CD4-positive, alpha-beta T cell treated with Interleukin-15 for 4 hours (primary cell): ENCODE results near the gene PRELID3B.
"Not testable (repeated sequence)": the region's sequence is repeated elsewhere in the genome, so short reads cannot be mapped to it uniquely, and the experiment has no call there.

Experiments
- DNase-seq: peaks from one replicate; pipeline ENCODE4 v3.0.0-alpha.2; 2020; ENCODE audit warnings: low spot score

The PRELID3B gene

DNA sequence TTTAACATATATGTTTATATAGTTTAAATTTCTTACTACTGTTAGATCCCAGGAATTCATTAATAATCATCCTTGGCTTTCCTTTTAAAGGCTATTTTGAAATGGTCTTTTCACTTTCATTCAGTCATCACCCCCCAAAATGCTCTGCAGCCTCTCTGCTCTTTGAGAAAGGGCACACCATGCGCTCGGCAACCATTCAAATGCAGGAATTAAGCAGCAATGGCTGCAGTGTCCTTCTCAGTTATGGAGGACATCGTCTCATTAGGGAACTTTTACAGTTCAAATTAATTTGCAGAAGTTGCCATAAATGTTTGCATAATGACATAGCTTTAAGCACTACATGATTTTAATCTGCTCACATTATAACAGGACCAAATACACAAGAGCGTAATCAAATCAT lies 17.1 kb downstream of the PRELID3B start:
- DNase-seq: no peak

DNA sequence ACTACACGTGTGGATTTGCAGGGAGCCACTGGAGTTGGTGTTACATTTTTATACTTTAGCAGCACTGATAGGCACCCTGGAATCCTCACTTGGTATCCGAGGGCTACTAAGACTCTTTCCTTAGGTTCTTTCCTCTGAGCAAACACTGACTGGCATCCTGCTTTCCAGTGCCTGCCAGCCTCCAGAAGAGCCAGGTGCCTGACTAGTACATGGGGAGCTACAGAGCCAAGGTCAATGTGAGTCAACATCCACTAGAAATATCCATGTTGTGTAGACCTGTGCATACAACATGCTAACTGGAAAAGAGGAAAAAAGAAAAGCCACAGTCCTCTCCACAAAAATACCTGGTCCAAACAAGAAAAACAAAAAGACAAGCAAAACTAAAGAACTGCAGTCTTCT lies 17.5 kb downstream of the PRELID3B start:
- DNase-seq: no peak

DNA sequence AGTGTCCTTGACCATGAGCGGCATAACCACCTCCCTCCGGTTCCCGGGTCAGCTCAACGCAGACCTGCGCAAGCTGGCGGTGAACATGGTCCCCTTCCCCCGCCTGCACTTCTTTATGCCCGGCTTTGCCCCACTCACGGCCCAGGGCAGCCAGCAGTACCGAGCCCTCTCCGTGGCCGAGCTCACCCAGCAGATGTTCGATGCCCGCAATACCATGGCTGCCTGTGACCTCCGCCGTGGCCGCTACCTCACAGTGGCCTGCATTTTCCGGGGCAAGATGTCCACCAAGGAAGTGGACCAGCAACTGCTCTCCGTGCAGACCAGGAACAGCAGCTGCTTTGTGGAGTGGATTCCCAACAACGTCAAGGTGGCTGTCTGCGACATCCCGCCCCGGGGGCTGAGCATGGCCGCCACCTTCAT lies 18.5 kb downstream of the PRELID3B start:
- no peak for DNase-seq

DNA sequence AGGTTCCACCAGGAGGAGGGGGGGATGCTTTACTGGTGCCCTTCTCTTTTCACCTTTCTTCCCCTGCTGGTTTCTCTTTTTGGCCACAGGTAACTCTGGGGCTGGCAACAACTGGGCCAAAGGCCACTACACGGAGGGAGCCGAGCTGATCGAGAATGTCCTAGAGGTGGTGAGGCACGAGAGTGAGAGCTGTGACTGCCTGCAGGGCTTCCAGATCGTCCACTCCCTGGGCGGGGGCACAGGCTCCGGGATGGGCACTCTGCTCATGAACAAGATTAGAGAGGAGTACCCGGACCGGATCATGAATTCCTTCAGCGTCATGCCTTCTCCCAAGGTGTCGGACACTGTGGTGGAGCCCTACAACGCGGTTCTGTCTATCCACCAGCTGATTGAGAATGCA lies 19.0 kb downstream of the PRELID3B start:
- no peak for DNase-seq

DNA sequence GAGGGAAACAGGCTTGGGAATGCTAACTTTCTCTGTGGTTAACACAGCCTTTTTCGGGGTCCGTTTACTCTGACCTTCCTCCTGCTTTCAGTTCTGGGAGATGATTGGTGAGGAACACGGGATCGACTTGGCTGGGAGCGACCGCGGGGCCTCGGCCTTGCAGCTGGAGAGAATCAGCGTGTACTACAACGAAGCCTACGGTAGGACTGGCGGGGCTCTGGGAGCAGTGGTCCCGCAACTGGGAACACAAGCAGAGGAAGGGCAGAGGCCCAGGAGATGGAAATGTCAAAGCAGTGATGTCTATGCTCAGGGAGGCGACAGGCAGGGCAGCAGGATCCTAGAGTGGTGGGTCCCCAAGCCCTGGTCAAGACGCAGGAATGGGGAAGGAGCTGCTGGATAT lies 19.8 kb downstream of the PRELID3B start:
- DNase-seq: no peak

DNA sequence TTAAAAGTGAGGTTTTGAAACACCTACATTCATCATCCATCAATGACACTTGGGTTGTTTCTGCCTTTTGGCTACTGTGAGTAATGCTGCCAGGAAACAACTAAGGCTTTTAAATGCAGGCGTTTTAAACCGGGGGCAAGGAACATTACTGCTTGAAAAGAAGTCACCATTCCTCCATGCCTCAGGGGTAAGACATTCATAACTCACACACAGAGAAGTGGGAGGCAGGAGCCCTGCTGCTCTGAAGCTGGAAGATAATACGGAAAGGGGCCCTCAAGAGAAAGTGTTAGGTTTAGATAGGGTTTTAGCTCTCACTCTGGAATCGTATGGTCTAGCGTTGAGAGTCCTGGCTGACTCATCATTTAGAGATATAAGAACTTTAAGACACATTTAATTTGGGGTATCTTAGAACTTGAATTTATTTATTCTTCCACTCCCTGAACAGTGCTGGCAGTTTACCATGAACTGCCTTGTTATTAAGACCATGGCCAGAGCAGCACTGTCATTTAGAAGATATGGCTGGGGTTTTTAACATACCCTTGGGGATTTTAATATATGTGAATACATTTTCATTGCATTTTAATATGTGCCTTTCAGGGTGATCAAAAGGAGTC lies 21.5 kb downstream of the PRELID3B start:
- no peak for DNase-seq

DNA sequence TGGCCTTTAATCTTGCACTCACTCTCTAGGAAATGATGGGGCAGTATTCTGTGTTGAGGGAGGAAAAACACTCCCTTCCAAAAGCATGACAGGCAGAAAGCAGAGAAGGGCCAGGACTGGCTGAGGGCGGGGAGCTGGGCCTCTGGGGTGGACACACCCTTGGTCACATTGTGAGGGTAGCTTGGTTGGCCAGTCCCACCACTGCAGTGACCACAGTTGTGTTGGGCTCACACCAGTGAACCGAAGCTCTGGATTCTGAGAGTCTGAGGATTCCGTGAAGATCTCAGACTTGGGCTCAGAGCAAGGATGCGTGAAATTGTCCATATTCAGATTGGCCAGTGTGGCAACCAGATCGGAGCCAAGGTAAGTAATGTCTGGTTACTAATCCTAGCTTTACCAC lies 23.4 kb downstream of the PRELID3B start, which contains the start of gene TUBB1:
Gene TUBB1 (plus strand): TSS at position 213 of the 400 bp plus-strand sequence. CDS start 94 bp downstream, at position 307.
- no peak for DNase-seq

DNA sequence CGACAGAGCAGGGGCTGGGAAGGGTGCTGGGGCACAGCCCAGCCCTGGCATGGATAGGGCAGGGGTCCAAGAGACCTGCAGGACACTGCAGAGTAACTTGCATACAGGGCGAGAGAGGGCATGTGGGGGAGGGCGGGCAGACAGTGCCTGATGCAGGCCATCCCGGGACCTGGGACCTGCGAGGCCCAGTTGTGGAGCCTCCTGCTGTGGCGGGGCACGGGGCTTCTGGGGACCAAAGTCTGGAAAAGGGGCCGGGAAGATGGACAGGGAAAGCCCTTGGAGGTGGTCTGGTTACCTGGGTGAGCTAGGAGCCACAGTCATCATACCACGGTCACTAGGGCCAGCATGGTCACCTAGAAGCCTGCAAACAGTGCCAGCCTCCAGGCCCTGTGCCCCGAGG lies 23.8 kb downstream of the PRELID3B start:
- no peak for DNase-seq

DNA sequence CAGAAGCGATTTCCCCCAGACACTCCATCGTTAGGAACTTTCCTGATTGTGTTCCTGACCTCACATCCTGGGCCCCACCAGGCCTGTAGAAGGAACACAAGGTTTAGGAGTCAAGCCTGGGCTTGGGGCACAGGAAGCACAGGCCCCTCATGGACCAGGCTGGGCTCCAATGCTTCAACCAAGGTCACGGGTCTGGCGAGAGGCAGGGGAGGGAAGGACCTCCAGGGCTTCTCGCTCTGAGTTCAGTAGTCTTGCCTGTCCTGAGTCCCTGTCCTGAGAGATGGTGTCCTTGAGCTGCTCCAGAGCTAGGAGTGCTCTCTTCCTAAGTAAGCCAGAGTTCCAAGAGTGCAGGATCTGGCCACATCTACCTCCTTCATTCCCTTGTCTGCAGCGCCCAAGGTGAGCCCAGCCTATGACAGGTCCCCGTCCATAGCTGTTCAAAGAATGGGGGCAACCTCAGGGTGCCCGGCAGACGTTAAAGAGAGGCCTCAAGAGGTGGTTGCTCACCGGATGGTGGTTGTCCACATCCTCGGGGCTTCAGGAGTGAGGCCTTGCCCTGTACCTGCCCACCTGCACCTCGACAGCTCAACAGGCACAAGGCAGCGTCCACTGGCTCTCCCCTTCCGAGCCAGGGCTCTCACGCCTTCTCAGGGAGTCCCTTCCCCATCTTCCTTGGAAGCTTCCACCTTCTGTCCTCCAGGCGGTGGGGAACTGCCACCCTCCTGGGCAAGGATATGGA lies 24.9 kb downstream of the PRELID3B start:
- DNase-seq: no peak

DNA sequence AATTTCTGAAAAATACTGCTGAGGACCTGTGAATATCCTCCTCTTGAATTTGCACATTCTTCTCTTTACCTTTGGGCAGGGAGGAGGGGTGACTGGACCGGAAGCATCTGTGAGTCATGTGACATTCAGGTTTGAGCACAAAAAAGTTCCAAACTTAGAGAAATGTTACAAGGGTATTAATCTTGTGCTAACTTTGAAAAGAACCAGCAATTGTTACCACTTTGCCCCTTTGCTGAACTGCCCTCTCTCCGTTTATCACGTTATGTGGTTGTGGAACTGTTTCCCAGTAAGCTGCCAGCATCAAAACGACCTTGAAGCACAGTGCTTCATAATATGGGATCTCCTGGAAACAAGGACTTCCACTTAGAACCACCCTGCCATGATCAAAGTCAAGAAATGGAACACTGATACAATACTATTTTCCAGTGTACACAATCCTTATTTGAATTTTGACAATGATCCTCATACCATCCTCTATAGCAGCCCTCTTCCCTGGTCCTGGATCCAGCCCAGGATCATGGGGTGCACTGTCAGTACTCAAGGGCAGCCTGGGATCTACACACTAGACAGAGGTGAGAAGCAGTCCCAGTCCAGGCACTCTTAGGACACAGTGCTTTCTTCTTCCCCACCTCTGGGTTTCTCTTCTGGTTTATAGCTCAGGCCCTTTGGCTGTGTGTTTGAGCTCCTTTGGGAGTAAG lies 25.6 kb downstream of the PRELID3B start:
- peak; percentile 27 for DNase-seq

DNA sequence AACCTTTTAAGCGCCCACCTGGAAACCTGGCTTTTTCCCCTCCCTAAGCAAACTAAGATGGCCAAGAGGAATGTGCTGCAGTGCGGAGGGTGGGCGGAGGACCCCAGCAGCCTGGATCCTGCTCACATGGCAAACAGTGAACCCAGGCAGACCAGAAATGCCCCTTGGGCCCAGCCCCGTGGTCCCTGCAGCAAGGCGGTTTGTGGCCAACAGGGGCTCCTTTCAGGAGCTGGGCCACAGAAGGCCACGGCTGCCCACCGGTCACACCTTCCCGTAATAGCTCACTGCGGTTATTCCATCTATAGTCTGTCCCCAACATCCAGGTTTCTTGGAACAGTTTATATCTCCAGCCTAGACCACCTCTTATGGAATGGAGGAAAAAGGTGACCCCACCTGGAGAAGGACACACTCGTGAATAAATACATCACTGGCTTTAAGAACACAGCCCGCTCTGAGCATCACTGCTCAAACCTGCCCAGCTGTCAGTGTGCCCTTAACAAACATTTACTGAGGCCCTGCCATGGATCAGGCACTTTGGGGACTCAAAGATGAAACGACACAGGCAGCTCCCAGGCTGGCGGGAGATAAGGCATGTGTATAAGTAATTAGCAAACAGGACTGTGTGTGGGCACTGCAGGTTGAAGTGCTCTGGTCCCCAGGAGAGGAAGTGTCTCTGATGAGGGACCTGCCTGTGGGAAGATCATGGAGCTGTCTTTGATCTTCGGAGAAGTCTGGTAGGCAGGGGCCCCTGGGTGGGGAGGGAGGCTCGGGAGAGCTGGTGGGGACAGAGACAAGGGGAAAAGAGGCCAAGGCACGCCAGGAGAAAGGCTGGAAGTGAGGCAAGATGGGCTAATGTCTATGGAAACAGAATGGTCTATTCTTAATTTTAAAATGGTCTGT lies 26.5 kb downstream of the PRELID3B start:
- DNase-seq: no peak

DNA sequence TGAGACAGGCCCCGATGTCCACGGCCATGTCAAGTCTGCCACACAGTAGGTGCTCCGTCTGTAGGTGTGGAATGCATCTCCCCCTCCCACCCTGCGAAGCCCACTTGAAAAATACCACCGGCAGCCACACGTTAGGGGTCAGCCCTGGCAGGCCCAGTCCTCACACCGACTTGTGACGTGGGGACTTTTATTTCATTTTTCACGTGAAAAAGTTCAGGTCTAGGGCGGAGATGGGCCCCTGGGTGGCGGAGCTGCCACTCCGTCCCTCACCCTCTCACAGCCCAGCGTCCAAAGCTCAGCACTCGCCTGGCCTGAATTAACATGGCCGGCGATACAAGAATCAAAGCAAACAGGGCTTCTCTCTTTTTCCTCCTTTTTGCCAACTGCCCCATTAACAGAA lies 27.2 kb downstream of the PRELID3B start:
- DNase-seq: no peak

DNA sequence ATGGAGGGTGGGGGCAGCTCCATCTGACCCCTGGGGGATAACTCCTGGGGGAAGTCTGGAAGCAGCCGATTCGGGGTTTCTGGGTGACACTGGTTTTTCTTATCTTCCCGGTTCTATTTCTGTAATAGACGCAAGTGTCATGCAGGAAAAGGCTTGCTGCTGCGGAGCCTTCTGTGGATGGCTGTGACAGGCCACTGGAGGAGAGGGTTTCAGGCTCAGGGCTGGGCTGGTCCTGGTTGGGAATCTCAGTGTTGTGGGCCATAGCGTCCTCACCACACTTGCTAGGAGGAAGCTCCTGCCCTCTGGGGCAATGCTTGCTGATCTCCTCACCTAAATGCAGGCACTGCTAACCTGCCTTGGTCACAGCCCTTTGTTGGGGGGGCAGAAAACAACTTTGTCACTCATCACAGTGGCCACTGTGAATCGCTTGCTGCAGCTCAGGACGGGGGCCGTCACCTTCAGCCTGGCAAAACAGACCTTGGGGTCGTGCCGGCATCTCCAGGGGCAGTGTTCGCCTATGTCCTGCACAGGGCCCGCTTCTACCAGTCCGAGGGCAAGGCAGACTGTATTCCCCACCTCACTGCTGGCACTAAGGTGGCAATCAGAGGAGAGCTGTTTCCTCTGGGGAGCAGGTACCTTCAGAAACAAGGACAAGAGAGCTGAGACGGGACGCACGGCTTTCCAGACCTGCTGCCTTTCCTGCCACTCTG lies 27.8 kb downstream of the PRELID3B start:
- DNase-seq: no peak

DNA sequence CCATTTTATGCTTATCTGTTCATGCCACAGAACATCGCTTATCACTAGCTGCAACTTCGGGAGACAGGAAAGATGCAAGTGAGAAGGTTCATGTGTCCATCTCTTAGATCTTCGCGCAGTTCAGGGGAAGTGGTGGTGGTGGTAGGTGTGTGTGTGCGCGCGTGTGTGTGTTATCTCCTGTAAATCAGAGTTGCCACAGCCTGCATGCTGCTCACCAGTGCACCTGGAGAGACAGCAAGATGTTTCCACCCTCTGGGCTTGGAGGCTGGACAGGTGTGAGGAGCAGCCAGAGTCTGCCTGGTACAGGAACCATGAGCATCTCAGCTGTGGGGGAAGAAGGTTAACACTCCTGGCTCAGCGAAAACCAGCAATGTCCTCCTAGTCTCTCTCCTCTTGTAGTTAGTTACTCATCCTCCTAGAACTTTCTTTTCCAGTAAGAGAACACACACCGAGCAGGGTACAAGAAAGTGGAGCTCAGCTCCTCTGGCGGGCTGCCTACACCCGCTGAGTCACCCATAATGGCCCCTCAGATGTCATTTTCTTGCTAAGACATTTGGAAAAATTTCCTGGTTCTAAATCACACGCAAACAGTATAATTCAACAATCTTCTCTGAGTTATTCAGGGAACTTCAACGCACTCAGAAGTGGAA lies 28.5 kb downstream of the PRELID3B start:
- peak; percentile 21 for DNase-seq

DNA sequence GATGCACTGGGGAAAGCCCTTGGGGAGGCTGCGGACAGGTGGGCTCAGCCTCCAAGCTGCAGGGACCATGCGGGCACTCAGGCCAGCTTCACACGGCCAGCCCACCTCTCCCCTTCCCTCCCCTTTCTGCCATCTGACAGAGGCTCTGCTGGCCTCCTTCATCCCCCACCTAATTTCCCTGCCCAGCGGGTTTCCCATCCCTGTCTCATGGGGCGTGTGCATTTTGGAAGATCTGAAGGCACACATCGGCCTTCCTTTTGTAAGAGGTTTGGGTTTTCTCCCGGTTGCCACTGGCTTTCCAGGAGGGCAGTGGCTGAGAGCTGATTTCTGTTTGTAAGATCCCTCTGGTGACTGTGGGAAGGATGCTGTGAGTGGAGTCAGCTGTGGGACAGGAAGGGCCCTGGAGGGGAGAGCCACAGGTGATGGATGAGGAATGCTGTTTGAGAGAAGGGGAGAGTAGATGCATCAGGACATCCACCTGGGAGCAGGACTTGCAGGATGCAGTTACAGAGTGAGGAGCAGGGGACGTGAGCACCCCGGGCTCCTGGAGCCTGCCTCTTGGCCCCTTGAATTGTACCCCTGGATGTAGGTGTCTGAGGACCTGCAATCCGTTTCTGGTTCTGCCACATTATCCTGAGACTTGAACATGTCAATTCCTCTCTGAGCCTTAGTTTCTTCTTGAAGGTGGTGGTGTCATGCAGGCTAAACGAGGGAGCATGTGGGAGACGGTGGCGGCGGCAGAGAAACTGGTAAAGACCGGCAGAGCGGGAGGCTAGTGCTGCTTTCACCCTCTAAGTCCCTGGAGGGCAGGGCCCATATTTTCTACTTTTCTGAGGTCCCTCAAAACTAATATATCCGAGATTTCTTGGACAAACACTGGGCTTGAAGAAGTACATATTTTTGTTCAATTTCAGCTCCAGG lies 29.3 kb downstream of the PRELID3B start:
- no peak for DNase-seq

DNA sequence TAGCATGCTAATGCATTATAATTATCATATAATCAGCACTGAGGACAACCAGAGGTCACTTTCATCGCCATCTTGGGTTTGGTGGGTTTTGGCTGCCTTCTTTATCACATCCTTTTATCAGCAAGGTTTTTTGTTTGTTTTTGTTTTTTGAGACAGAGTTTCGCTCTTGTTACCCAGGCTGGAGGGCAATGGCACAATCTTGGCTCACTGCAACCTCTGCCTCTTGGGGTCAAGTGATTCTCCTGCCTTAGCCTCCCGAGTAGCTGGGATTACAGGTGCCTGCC lies 30.8 kb downstream of the PRELID3B start:
- not testable (repeated sequence) for DNase-seq

DNA sequence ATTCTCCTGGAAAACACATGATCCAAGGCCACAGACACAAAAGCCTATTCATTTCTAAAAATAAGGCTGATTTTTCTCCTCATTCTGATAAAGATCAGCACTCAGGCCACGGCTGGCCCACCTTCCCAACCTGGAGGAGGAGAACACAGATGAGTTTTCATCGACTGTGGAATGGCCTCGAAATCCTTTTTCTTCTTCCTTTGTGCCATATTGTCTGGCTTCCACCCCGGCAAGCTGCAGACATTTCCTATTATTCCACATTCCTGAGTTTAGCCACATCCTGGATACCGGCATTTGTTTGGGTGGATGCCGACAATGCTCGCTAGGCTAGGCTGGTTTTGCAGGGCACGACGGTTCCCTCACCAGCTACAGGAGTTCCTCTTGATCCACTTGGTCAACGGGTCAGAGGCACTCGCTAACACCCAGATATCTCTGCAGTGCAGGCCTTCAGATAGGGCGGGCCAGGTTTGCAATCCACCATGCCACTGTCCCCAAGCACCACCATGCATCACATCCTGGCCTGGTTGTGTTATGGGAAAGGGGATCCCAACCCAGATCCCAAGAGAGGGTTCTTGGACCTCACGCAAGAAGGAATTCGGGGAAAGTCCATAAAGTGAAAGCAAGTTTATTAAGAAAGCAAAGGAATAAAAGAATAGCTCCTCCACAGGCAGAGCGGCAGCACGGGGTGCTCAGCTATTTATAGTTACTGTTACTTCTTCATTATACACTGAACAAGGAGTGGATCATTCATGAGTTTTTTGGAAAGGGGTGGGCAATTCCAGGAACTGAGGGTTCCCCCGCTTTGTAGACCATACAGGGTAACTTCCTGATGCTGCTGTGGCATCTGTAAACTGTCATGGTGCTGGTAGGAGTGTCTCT lies 31.4 kb downstream of the PRELID3B start:
- DNase-seq: peak; percentile 24

DNA sequence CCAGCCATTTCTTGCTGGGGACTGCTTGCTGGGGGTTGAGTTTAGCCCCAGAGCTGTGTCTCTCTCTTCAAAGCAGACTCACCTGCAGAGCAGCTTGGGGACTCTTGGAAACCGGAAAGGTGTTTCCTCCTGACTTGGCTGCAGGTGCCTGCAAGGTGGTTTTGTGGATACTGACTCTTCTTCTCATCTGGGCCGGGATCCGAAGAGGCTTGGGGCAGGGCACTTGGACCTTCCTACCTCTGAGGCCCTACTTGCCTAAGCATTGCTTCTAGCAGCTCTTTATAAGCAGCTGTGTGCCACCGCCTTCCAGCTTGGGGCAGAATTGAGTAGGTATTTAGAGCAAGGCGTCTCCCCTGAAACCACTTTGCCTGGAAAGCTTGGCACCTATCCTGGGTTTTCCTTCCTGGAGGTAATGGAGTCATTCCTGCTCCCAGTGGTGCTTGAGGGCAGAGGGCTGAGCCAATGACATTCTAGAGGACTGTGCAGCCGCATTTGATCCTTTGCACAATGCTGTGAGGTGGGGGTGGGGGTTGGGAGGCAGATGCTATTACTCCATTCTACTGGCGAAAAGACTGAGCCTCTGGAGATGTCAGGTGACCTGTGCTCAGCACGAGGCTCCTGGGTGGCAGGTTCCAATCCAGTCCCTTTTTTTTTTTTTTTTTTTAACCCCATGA lies 32.1 kb downstream of the PRELID3B start:
- DNase-seq: no peak
